Activated naive CD8-positive, alpha-beta T cell treated with anti-CD3 and anti-CD28 coated beads, Interleukin-2, amount 50 U/mL, for 24 hours (primary cell): ENCODE measurements around the gene SLC22A7.

Source experiments
- ATAC-seq: fragments of 150-1000 bp; cut with Tn5 transposase; one replicate; pipeline ENCODE4 v1.10.0; 2021
- DNase-seq: peaks from one replicate; pipeline ENCODE4 v3.0.0; 2021
- H3K27ac Mint-ChIP-seq: one replicate; pipeline ENCODE4 v1.8.0; 2021; ENCODE audit warnings: mild to moderate bottlenecking, mixed read lengths
- H3K27me3 Mint-ChIP-seq: one replicate; pipeline ENCODE4 v1.8.0; 2021; ENCODE audit warnings: mixed read lengths
- H3K36me3 Mint-ChIP-seq: one replicate; pipeline ENCODE4 v1.8.0; 2021; ENCODE audit warnings: low read depth, mixed read lengths
- H3K4me1 Mint-ChIP-seq: one replicate; pipeline ENCODE4 v1.8.0; 2021; ENCODE audit warnings: mixed read lengths
- H3K4me3 Mint-ChIP-seq: one replicate; pipeline ENCODE4 v1.8.0; 2021; ENCODE audit warnings: mild to moderate bottlenecking, moderate library complexity, mixed read lengths
- H3K9me3 Mint-ChIP-seq: one replicate; pipeline ENCODE4 v1.8.0; 2021; ENCODE audit warnings: mixed read lengths

Gene SLC22A7

GRCh38 chr6:43262000-43262779, 35.9 kb upstream of the SLC22A7 start:
- Mint-ChIP-seq H3K4me3 (no peak overlapping the region), H3K36me3 (no peaks in the 10 kb centered on the region), H3K27me3 (peaks cover 4% of the 10 kb centered on the region), H3K4me1 (peaks cover 6% of the 10 kb centered on the region), H3K9me3 (no peaks in the 10 kb centered on the region), H3K27ac (no peak overlapping the region)
- ATAC-seq (no peak), DNase-seq (no peak)

- H3K27ac Mint-ChIP-seq, result no peak overlapping the region
- H3K36me3 Mint-ChIP-seq, result no peaks in the 10 kb centered on the region
- no peaks in the 10 kb centered on the region for H3K9me3 Mint-ChIP-seq
- DNase-seq, result no peak
- H3K4me3 Mint-ChIP-seq, result no peak overlapping the region
- no peaks in the 10 kb centered on the region for H3K4me1 Mint-ChIP-seq
- peaks cover 2% of the 10 kb centered on the region for H3K27me3 Mint-ChIP-seq
- ATAC-seq, result no peak
These were observed 35.2 kb upstream of the SLC22A7 start for GRCh38 chr6:43262780-43263313.

- peak overlapping the region; percentile 21 for H3K27ac Mint-ChIP-seq
- DNase-seq, result peak; percentile 81
- H3K4me1 Mint-ChIP-seq, result no peaks in the 10 kb centered on the region
- no peak overlapping the region for H3K4me3 Mint-ChIP-seq
- H3K27me3 Mint-ChIP-seq, result peaks cover 3% of the 10 kb centered on the region
- no peaks in the 10 kb centered on the region for H3K9me3 Mint-ChIP-seq
- ATAC-seq, result peak; percentile 95
- no peaks in the 10 kb centered on the region for H3K36me3 Mint-ChIP-seq
These were observed 34.5 kb upstream of the SLC22A7 start for GRCh38 chr6:43263314-43264178.

- H3K4me3 Mint-ChIP-seq, result no peak overlapping the region
- H3K9me3 Mint-ChIP-seq, result no peaks in the 10 kb centered on the region
- DNase-seq, result no peak
- H3K27me3 Mint-ChIP-seq, result peaks cover 10% of the 10 kb centered on the region
- H3K36me3 Mint-ChIP-seq, result no peaks in the 10 kb centered on the region
- peaks cover 5% of the 10 kb centered on the region for H3K4me1 Mint-ChIP-seq
- no peak for ATAC-seq
- H3K27ac Mint-ChIP-seq, result no peak overlapping the region
These were observed 33.4 kb upstream of the SLC22A7 start for GRCh38 chr6:43264599-43265145.

- no peak overlapping the region for H3K27ac Mint-ChIP-seq
- no peak overlapping the region for H3K4me3 Mint-ChIP-seq
- no peaks in the 10 kb centered on the region for H3K9me3 Mint-ChIP-seq
- ATAC-seq, result no peak
- no peaks in the 10 kb centered on the region for H3K36me3 Mint-ChIP-seq
- peaks cover 14% of the 10 kb centered on the region for H3K27me3 Mint-ChIP-seq
- peaks cover 7% of the 10 kb centered on the region for H3K4me1 Mint-ChIP-seq
- no peak for DNase-seq
These were observed 32.5 kb upstream of the SLC22A7 start for GRCh38 chr6:43265564-43265963.

- DNase-seq, result no peak
- Mint-ChIP-seq H3K27ac (no peak overlapping the region), H3K4me1 (peaks cover 7% of the 10 kb centered on the region), H3K9me3 (no peaks in the 10 kb centered on the region), H3K36me3 (no peaks in the 10 kb centered on the region), H3K4me3 (no peak overlapping the region), H3K27me3 (peaks cover 14% of the 10 kb centered on the region)
- ATAC-seq, result no peak
These were observed 30.3 kb upstream of the SLC22A7 start for GRCh38 chr6:43267619-43268354.

GRCh38 chr6:43268355-43268700, 29.7 kb upstream of the SLC22A7 start:
- no peaks in the 10 kb centered on the region for H3K9me3 Mint-ChIP-seq
- DNase-seq, result no peak

GRCh38 chr6:43268782-43269272, 29.2 kb upstream of the SLC22A7 start:
- Mint-ChIP-seq H3K27ac (no peak overlapping the region), H3K27me3 (peaks cover 20% of the 10 kb centered on the region)

More at GRCh38 chr6:43268355-43268700, 29.7 kb upstream of the SLC22A7 start:
- ATAC-seq, result no peak
- Mint-ChIP-seq H3K4me1 (peaks cover 7% of the 10 kb centered on the region), H3K27ac (no peak overlapping the region), H3K27me3 (peaks cover 16% of the 10 kb centered on the region), H3K4me3 (no peak overlapping the region), H3K36me3 (no peaks in the 10 kb centered on the region)

GRCh38 chr6:43269273-43270007, 28.6 kb upstream of the SLC22A7 start:
- no peaks in the 10 kb centered on the region for H3K9me3 Mint-ChIP-seq
- DNase-seq (peak; percentile 60), ATAC-seq (peak; percentile 69)
- H3K36me3 Mint-ChIP-seq, result no peaks in the 10 kb centered on the region
- peak overlapping the region; percentile 58 for H3K4me3 Mint-ChIP-seq
- H3K27ac Mint-ChIP-seq, result no peak overlapping the region
- peaks cover 26% of the 10 kb centered on the region for H3K27me3 Mint-ChIP-seq
- H3K4me1 Mint-ChIP-seq, result peaks cover 7% of the 10 kb centered on the region

More at GRCh38 chr6:43268782-43269272, 29.2 kb upstream of the SLC22A7 start:
- Mint-ChIP-seq H3K4me1 (peaks cover 7% of the 10 kb centered on the region), H3K36me3 (no peaks in the 10 kb centered on the region), H3K4me3 (peak overlapping the region; percentile 58), H3K9me3 (no peaks in the 10 kb centered on the region)
- no peak for DNase-seq
- ATAC-seq, result no peak

- Mint-ChIP-seq H3K4me3 (no peak overlapping the region), H3K27me3 (peaks cover 34% of the 10 kb centered on the region), H3K36me3 (no peaks in the 10 kb centered on the region), H3K27ac (no peak overlapping the region), H3K4me1 (peaks cover 12% of the 10 kb centered on the region), H3K9me3 (no peaks in the 10 kb centered on the region)
- DNase-seq (no peak), ATAC-seq (no peak)
These were observed 26.8 kb upstream of the SLC22A7 start for GRCh38 chr6:43271103-43271815.

- no peak for DNase-seq
- Mint-ChIP-seq H3K27me3 (peaks cover 39% of the 10 kb centered on the region), H3K36me3 (no peaks in the 10 kb centered on the region), H3K27ac (no peak overlapping the region), H3K4me3 (no peak overlapping the region), H3K9me3 (no peaks in the 10 kb centered on the region), H3K4me1 (peaks cover 12% of the 10 kb centered on the region)
- no peak for ATAC-seq
These were observed 26.1 kb upstream of the SLC22A7 start for GRCh38 chr6:43271944-43272343.

- ATAC-seq (no peak), DNase-seq (no peak)
- Mint-ChIP-seq H3K27me3 (peaks cover 37% of the 10 kb centered on the region), H3K27ac (no peak overlapping the region), H3K9me3 (no peaks in the 10 kb centered on the region), H3K36me3 (no peaks in the 10 kb centered on the region), H3K4me1 (peaks cover 12% of the 10 kb centered on the region), H3K4me3 (no peak overlapping the region)
These were observed 24.4 kb upstream of the SLC22A7 start for GRCh38 chr6:43273707-43274106.
